ENCODE results near the gene STK32C.

The STK32C gene

GRCh38 chr10:132193907-132194552 is 113.7 kb downstream of the STK32C start:
- no peak for DNase-seq

- DNase-seq: no peak
Measured at GRCh38 chr10:132192991-132193665, 114.6 kb downstream of the STK32C start.

GRCh38 chr10:132192076-132192975 is 115.4 kb downstream of the STK32C start:
- no peak for DNase-seq

- no peak for DNase-seq
Measured at GRCh38 chr10:132189810-132190422, 117.8 kb downstream of the STK32C start.

GRCh38 chr10:132189016-132189415 is 118.7 kb downstream of the STK32C start:
- no peak for DNase-seq

GRCh38 chr10:132188331-132188730 is 119.4 kb downstream of the STK32C start:
- no peak for DNase-seq

- DNase-seq: no peak
Measured at GRCh38 chr10:132187430-132188138, 120.2 kb downstream of the STK32C start.

- DNase-seq: peak; percentile 28 to 43
Measured at GRCh38 chr10:132186488-132187429, 121.0 kb downstream of the STK32C start, which contains the start of gene DPYSL4. TSS of gene DPYSL4 (plus strand) at chr10:132186948. CDS start at chr10:132187064, 116 bp downstream.

GRCh38 chr10:132185601-132186487 is 121.9 kb downstream of the STK32C start:
- DNase-seq: peak; percentile 31 to 34

GRCh38 chr10:132184816-132185593 is 122.7 kb downstream of the STK32C start:
- no peak for DNase-seq

- no peak for DNase-seq
Measured at GRCh38 chr10:132183046-132183445, 124.7 kb downstream of the STK32C start.

GRCh38 chr10:132182591-132182990 is 125.2 kb downstream of the STK32C start:
- no peak for DNase-seq

GRCh38 chr10:132181691-132182425 is 125.9 kb downstream of the STK32C start:
- DNase-seq: no peak

GRCh38 chr10:132180736-132181135 is 127.0 kb downstream of the STK32C start:
- no peak for DNase-seq

- no peak for DNase-seq
Measured at GRCh38 chr10:132179551-132180392, 128.0 kb downstream of the STK32C start.

GRCh38 chr10:132178672-132179545 is 128.8 kb downstream of the STK32C start:
- no peak for DNase-seq
